Gastroesophageal sphincter (tissue), 4 donors: ENCODE results near the gene PEAK1. TPM values are rescaled to one million over a fixed set of nuclear protein-coding genes. Genes with fewer than 3 reads are reported as not detected.
"Not testable (repeated sequence)": the region's sequence is repeated elsewhere in the genome, so short reads cannot be mapped to it uniquely, and the experiment has no call there.

Source experiments
- ATAC-seq: fragments of 150-250 bp; one replicate; pipeline ENCODE4 v1.9.1; 2016; ENCODE audit warnings: mild to moderate bottlenecking, moderate library complexity
- H3K27ac ChIP-seq, 4 donors: fragments of 200-600 bp; sonication (generic) in 3 of 4; 1 replicate in 3 of 4; 2 replicates in 1 of 4; pipeline ENCODE4 v1.5.1; 2016 to 2019
- H3K27me3 ChIP-seq: fragments of 200-600 bp; sonication (generic); one replicate; pipeline ENCODE4 v1.5.1; 2019
- H3K36me3 ChIP-seq, 2 donors: fragments of 200-600 bp; sonication (generic); one replicate each; pipeline ENCODE4 v1.5.1; 2019; ENCODE audit warnings: control low read depth in 1 of 2
- H3K4me1 ChIP-seq, 3 donors: fragments of 200-600 bp; sonication (generic); 1 replicate in 2 of 3; 2 replicates in 1 of 3; pipeline ENCODE4 v1.5.1; 2016 to 2019; ENCODE audit warnings: control low read depth in 2 of 3
- H3K4me3 ChIP-seq, 2 donors: fragments of 200-600 bp; sonication (generic); one replicate each; pipeline ENCODE4 v1.5.1; 2019; ENCODE audit warnings: mild to moderate bottlenecking in 1 of 2, moderate library complexity in 1 of 2
- H3K9me3 ChIP-seq, 3 donors: fragments of 200-600 bp; sonication (generic); one replicate each; pipeline ENCODE4 v1.5.1; 2017 to 2019; ENCODE audit warnings: control low read depth in 2 of 3
- CTCF ChIP-seq, 4 experiments: fragments of 200-600 bp in 2 of 4; fragments of 450-650 bp in 2 of 4; sonication (generic) in 1 of 4; IDR thresholded peaks; one replicate each; pipeline ENCODE4 v1.5.1; 2017 to 2019; ENCODE audit warnings: antibody characterized with exemption in 4 of 4, mild to moderate bottlenecking in 2 of 4, moderate library complexity in 2 of 4
- EP300 ChIP-seq: sonication (generic); formaldehyde crosslinking; IDR thresholded peaks from one replicate; pipeline ENCODE4 v1.6.1; 2017; ENCODE audit warnings: antibody characterized with exemption, mild to moderate bottlenecking
- POLR2A ChIP-seq, 2 donors: fragments of 450-650 bp; IDR thresholded peaks; one replicate each; pipeline ENCODE4 v1.6.1; 2017; ENCODE audit warnings: antibody characterized with exemption in 2 of 2, mild to moderate bottlenecking in 2 of 2, moderate library complexity in 1 of 2
- POLR2AphosphoS5 ChIP-seq: sonication (generic); formaldehyde crosslinking; IDR thresholded peaks from one replicate; pipeline ENCODE4 v1.6.1; 2017; ENCODE audit warnings: antibody characterized with exemption
- WGBS, 2 donors: methylation state at CpG; one replicate each; pipeline ENCODE4 v1.1.5; 2018; ENCODE audit warnings: low coverage in 1 of 2; 5-methylcytosine and 5-hydroxymethylcytosine counted together
- total RNA-seq, 4 donors: library from RNA; depleted of rRNA; stranded (reverse); fragments of >200 nt; gene quantifications; one replicate each; pipeline ENCODE4 v1.1.0, GENCODE V29; 2016

The PEAK1 gene
- total RNA-seq, 4 donors from 2014 or later, result 59.5 to 170 (median 91.6) TPM

- H3K27me3 ChIP-seq, result no peaks in the 10 kb centered on the region
- H3K27ac ChIP-seq, result no peak overlapping the region
- H3K4me1 ChIP-seq, result peaks cover 0 to 43% (median 4%) of the 10 kb centered on the region in 3 donors
- no peak overlapping the region for H3K4me3 ChIP-seq
- no peaks in the 10 kb centered on the region for H3K9me3 ChIP-seq
- no peaks in the 10 kb centered on the region for H3K36me3 ChIP-seq
- no peak for TF ChIP-seq POLR2A (IDR thresholded peaks at IDR 0.05)
- TF ChIP-seq EP300, result no peak
- TF ChIP-seq CTCF (IDR thresholded peaks at IDR 0.05), result no peak
- no peak for TF ChIP-seq POLR2AphosphoS5
- WGBS, 2 donors, result 100% methylated on average over 2 to 3 of the region's 3 CpGs
- no peak for ATAC-seq
Observed at GRCh38 chr15:77411619-77411976, 8.3 kb downstream of the PEAK1 start.

GRCh38 chr15:77410701-77411618 lies 8.9 kb downstream of the PEAK1 start:
- Histone ChIP-seq H3K9me3 (no peaks in the 10 kb centered on the region), H3K27me3 (no peaks in the 10 kb centered on the region), H3K36me3 (no peaks in the 10 kb centered on the region), H3K4me3 (no peak overlapping the region), H3K27ac (no peak overlapping the region), H3K4me1 (peaks cover 0 to 36% (median 0%) of the 10 kb centered on the region in 3 donors)
- ATAC-seq, result no peak
- WGBS, 2 donors, result 87 to 90% methylated on average over 6 to 7 of the region's 7 CpGs
- no peak for TF ChIP-seq POLR2AphosphoS5
- TF ChIP-seq POLR2A (IDR thresholded peaks at IDR 0.05), result no peak
- no peak for TF ChIP-seq CTCF (IDR thresholded peaks at IDR 0.05)
- no peak for TF ChIP-seq EP300

- 90 to 93% methylated on average over 7 of the region's 7 CpGs for WGBS, 2 donors
- not testable (repeated sequence) for H3K27ac ChIP-seq, ATAC-seq, H3K4me3 ChIP-seq, H3K27me3 ChIP-seq, H3K9me3 ChIP-seq, H3K36me3 ChIP-seq
- H3K4me1 ChIP-seq, result peaks cover 0 to 28% (median 0%) of the 10 kb centered on the region in 3 donors
Observed at GRCh38 chr15:77410157-77410500, 9.8 kb downstream of the PEAK1 start.

GRCh38 chr15:77409259-77410156 lies 10.4 kb downstream of the PEAK1 start:
- H3K36me3 ChIP-seq, result no peaks in the 10 kb centered on the region
- peaks cover 0 to 27% (median 0%) of the 10 kb centered on the region in 3 donors for H3K4me1 ChIP-seq
- H3K9me3 ChIP-seq, result no peaks in the 10 kb centered on the region
- TF ChIP-seq EP300, result no peak
- TF ChIP-seq POLR2AphosphoS5, result no peak
- TF ChIP-seq CTCF (IDR thresholded peaks at IDR 0.05), result no peak
- TF ChIP-seq POLR2A (IDR thresholded peaks at IDR 0.05), result no peak
- ATAC-seq, result no peak
- WGBS, 2 donors, result 75 to 81% methylated on average over 4 of the region's 4 CpGs
- no peak overlapping the region for H3K4me3 ChIP-seq
- H3K27ac ChIP-seq, result no peak overlapping the region
- no peaks in the 10 kb centered on the region for H3K27me3 ChIP-seq

GRCh38 chr15:77406846-77407245 lies 13.1 kb downstream of the PEAK1 start:
- WGBS, 2 donors, result 92 to 98% methylated on average over 1 to 3 of the region's 4 CpGs
- no peak for TF ChIP-seq POLR2AphosphoS5
- TF ChIP-seq POLR2A (IDR thresholded peaks at IDR 0.05), result no peak
- no peak for TF ChIP-seq EP300
- TF ChIP-seq CTCF (IDR thresholded peaks at IDR 0.05), result no peak
- no peaks in the 10 kb centered on the region for H3K9me3 ChIP-seq
- no peak overlapping the region for H3K27ac ChIP-seq
- H3K36me3 ChIP-seq, result no peaks in the 10 kb centered on the region
- H3K27me3 ChIP-seq, result no peaks in the 10 kb centered on the region
- H3K4me3 ChIP-seq, result no peak overlapping the region
- no peak for ATAC-seq
- H3K4me1 ChIP-seq, result peaks cover 0 to 26% (median 0%) of the 10 kb centered on the region in 3 donors

GRCh38 chr15:77406173-77406759 lies 13.6 kb downstream of the PEAK1 start:
- WGBS, 2 donors, result 86 to 100% methylated on average over 1 of the region's 1 CpG
- H3K4me1 ChIP-seq, result peaks cover 0 to 26% (median 0%) of the 10 kb centered on the region in 3 donors
- not testable (repeated sequence) for H3K36me3 ChIP-seq, H3K4me3 ChIP-seq, ATAC-seq, H3K27ac ChIP-seq, H3K9me3 ChIP-seq, H3K27me3 ChIP-seq
